Stomach (tissue), 9 donors: ENCODE data around the gene PTPRT. TPM values are rescaled to one million over a fixed set of nuclear protein-coding genes. Genes with fewer than 3 reads are reported as not detected.

Experiments
- DNase-seq, 2 donors: peaks; one replicate each; pipeline versions ENCODE4 v3.0.0 to v3.0.0-alpha.2; 2013 to 2019
- H3K27ac ChIP-seq, 5 donors: fragments of 200-600 bp in 4 of 5; sonication (generic) in 4 of 5; one replicate each; pipeline ENCODE4 v1.5.1; 2013 to 2019; ENCODE audit warnings: mild to moderate bottlenecking in 1 of 5, moderate library complexity in 1 of 5
- H3K27me3 ChIP-seq, 3 donors: fragments of 200-600 bp; sonication (generic); one replicate each; pipeline ENCODE4 v1.5.1; 2017 to 2019; ENCODE audit warnings: mixed run types in 1 of 3
- H3K36me3 ChIP-seq, 4 donors: fragments of 200-600 bp; sonication (generic); 1 replicate in 3 of 4; 2 replicates in 1 of 4; pipeline ENCODE4 v1.5.1; 2016 to 2019
- H3K4me1 ChIP-seq, 4 donors: fragments of 200-600 bp; sonication (generic); one replicate each; pipeline ENCODE4 v1.5.1; 2016 to 2019
- H3K4me3 ChIP-seq, 4 donors: fragments of 200-600 bp; sonication (generic) in 3 of 4; one replicate each; pipeline ENCODE4 v1.5.1; 2016 to 2019; ENCODE audit warnings: mild to moderate bottlenecking in 1 of 4
- H3K9me3 ChIP-seq, 4 donors: fragments of 200-600 bp; sonication (generic); one replicate each; pipeline ENCODE4 v1.5.1; 2016 to 2019
- CTCF ChIP-seq, 7 experiments: fragments of 450-650 bp in 4 of 7; fragments of 200-600 bp in 3 of 7; sonication (generic) in 3 of 7; IDR thresholded peaks; one replicate each; pipeline ENCODE4 v1.5.1; 2016 to 2019; ENCODE audit warnings: antibody characterized with exemption in 7 of 7, control low read depth in 2 of 7, mild to moderate bottlenecking in 1 of 7
- EP300 ChIP-seq: sonication (generic); formaldehyde crosslinking; IDR thresholded peaks from one replicate; pipeline ENCODE4 v1.6.1; 2017; ENCODE audit warnings: antibody characterized with exemption
- POLR2A ChIP-seq, 4 donors: fragments of 450-650 bp; IDR thresholded peaks; one replicate each; pipeline ENCODE4 v1.6.1; 2016; ENCODE audit warnings: antibody characterized with exemption in 4 of 4, control low read depth in 2 of 4, mild to moderate bottlenecking in 1 of 4, moderate library complexity in 1 of 4
- POLR2AphosphoS5 ChIP-seq, 3 donors: sonication (generic); formaldehyde crosslinking; IDR thresholded peaks; one replicate each; pipeline ENCODE4 v1.6.1; 2016; ENCODE audit warnings: antibody characterized with exemption in 3 of 3
- WGBS, 5 donors: extraction: QIAGEN DNeasy Blood & Tissue Kit in 3 of 5; methylation state at CpG; one replicate each; pipeline versions ENCODE4 v1.1.5 to v1.1.7; 2013 to 2018; 5-methylcytosine and 5-hydroxymethylcytosine counted together
- intact Hi-C: fragments of 100-400 bp; cut with DNase I; formaldehyde crosslinking; loops from one replicate; pipeline ENCODE4 v1.15.1; 2023; ENCODE audit warnings: low total_unique reads
- polyA plus RNA-seq, 3 donors: library from polyadenylated mRNA; stranded (reverse); fragments of 200-250 nt; gene quantifications; one replicate each; pipeline ENCODE4 v1.2.3, GENCODE V29; 2013
- total RNA-seq, 5 donors: library from RNA; depleted of rRNA; stranded (reverse); fragments of >200 nt; gene quantifications; one replicate each; pipeline versions ENCODE4 v1.1.0 to v1.2.3, GENCODE V29; 2014 to 2016
- donor health status: healthy with polysubstance abuse.
- donor health status: Bipolar disorder and iron deficiency.
- donor health status: healthy.

The PTPRT gene
- total and polyA plus RNA-seq, 8 donors: 0.05 to 11.6 (median 1.7) TPM; not detected in 2

GRCh38 chr20:43235998-43236397 lies 46.3 kb upstream of the PTPRT start:
- TF ChIP-seq CTCF (IDR thresholded peaks at IDR 0.05) (no peak), POLR2A (IDR thresholded peaks at IDR 0.05) (no peak), EP300 (no peak), POLR2AphosphoS5 (IDR thresholded peaks at IDR 0.05) (no peak)
- intact Hi-C loops: no loop called here
- H3K9me3 ChIP-seq: peaks cover 0 to 10% (median 0%) of the 10 kb centered on the region in 4 donors
- H3K4me1 ChIP-seq: no peaks in the 10 kb centered on the region
- H3K36me3 ChIP-seq: no peaks in the 10 kb centered on the region
- H3K4me3 ChIP-seq: no peak overlapping the region
- H3K27ac ChIP-seq: no peak overlapping the region
- H3K27me3 ChIP-seq: peaks cover 0 to 49% (median 0%) of the 10 kb centered on the region in 3 donors
- no peak for DNase-seq
- 69 to 100% (median 90%) methylated on average over 2 of the region's 2 CpGs for WGBS, 5 donors

- H3K4me3 ChIP-seq: no peak overlapping the region
- no peaks in the 10 kb centered on the region for H3K36me3 ChIP-seq
- intact Hi-C loops: no loop called here
- H3K27ac ChIP-seq: no peak overlapping the region
- no peak for DNase-seq
- H3K4me1 ChIP-seq: no peaks in the 10 kb centered on the region
- peaks cover 0 to 32% (median 0%) of the 10 kb centered on the region in 3 donors for H3K27me3 ChIP-seq
- H3K9me3 ChIP-seq: no peaks in the 10 kb centered on the region
- TF ChIP-seq EP300 (no peak), POLR2AphosphoS5 (IDR thresholded peaks at IDR 0.05) (no peak), CTCF (IDR thresholded peaks at IDR 0.05) (no peak), POLR2A (IDR thresholded peaks at IDR 0.05) (no peak)
- WGBS, 5 donors: 29 to 42% (median 33%) methylated on average over 1 of the region's 1 CpG
Measured at GRCh38 chr20:43231829-43232228, 42.1 kb upstream of the PTPRT start.

GRCh38 chr20:43229696-43230095 lies 40.0 kb upstream of the PTPRT start:
- TF ChIP-seq POLR2A (IDR thresholded peaks at IDR 0.05): no peak
- TF ChIP-seq CTCF (IDR thresholded peaks at IDR 0.05): no peak
- TF ChIP-seq EP300: no peak
- TF ChIP-seq POLR2AphosphoS5 (IDR thresholded peaks at IDR 0.05): no peak
- 71 to 80% (median 78%) methylated on average over 3 of the region's 3 CpGs for WGBS, 5 donors
- H3K36me3 ChIP-seq: no peaks in the 10 kb centered on the region
- H3K4me3 ChIP-seq: no peak overlapping the region
- DNase-seq: no peak
- intact Hi-C loops: no loop called here
- no peaks in the 10 kb centered on the region for H3K9me3 ChIP-seq
- H3K27me3 ChIP-seq: peaks cover 0 to 16% (median 0%) of the 10 kb centered on the region in 3 donors
- H3K4me1 ChIP-seq: no peaks in the 10 kb centered on the region
- no peak overlapping the region for H3K27ac ChIP-seq

- Histone ChIP-seq H3K4me1 (no peaks in the 10 kb centered on the region), H3K36me3 (no peaks in the 10 kb centered on the region), H3K9me3 (no peaks in the 10 kb centered on the region), H3K27ac (no peak overlapping the region), H3K27me3 (peaks cover 0 to 17% (median 0%) of the 10 kb centered on the region in 3 donors), H3K4me3 (no peak overlapping the region)
- DNase-seq: peak in 1 of 2 donors; percentile 2
- whole genome bisulfite sequencing, 5 donors: 21 to 47% (median 36%) methylated on average over 4 of the region's 4 CpGs
- intact Hi-C loops: no loop called here
- TF ChIP-seq POLR2A (IDR thresholded peaks at IDR 0.05): no peak
- no peak for TF ChIP-seq EP300
- TF ChIP-seq CTCF (IDR thresholded peaks at IDR 0.05): no peak
- no peak for TF ChIP-seq POLR2AphosphoS5 (IDR thresholded peaks at IDR 0.05)
Measured at GRCh38 chr20:43220612-43221011, 30.9 kb upstream of the PTPRT start.
